Loucy (cell line): ENCODE results near the gene PEX16.
A peak's percentile ranks its signal among the peaks of the same experiment; 100 is the strongest.
"Not testable (repeated sequence)": the region's sequence is repeated elsewhere in the genome, so short reads cannot be mapped to it uniquely, and the experiment has no call there.

ENCODE experiments used
- H2AFZ ChIP-seq: fragments of 200-600 bp; sonication (generic); 2 replicates; pipeline ENCODE4 v1.6.0; 2016; ENCODE audit warnings: antibody characterized with exemption, mild to moderate bottlenecking, low read length, moderate library complexity
- H3F3A ChIP-seq: fragments of 200-600 bp; 2 replicates; pipeline ENCODE4 v1.6.0; 2016; ENCODE audit warnings: antibody characterized with exemption, low read depth, mild to moderate bottlenecking
- H3K27me3 ChIP-seq: fragments of 200-600 bp; sonication (generic); 2 replicates; pipeline ENCODE4 v1.6.1; 2014; ENCODE audit warnings: low read length, mild to moderate bottlenecking; ENCODE audit not compliant: insufficient read depth, poor library complexity, severe bottlenecking
- H3K36me3 ChIP-seq: fragments of 200-600 bp; sonication (generic); 2 replicates; pipeline ENCODE4 v1.6.1; 2016; ENCODE audit warnings: low read length; ENCODE audit not compliant: insufficient read depth
- H3K4me1 ChIP-seq: fragments of 200-600 bp; sonication (generic); 2 replicates; pipeline ENCODE4 v1.5.1; 2014; ENCODE audit warnings: low read length, mild to moderate bottlenecking; ENCODE audit not compliant: insufficient read depth, poor library complexity, severe bottlenecking
- H3K4me2 ChIP-seq: fragments of 200-600 bp; sonication (generic); 2 replicates; pipeline ENCODE4 v1.6.0; 2014; ENCODE audit warnings: antibody characterized with exemption, low read length, low read depth, mild to moderate bottlenecking; ENCODE audit not compliant: poor library complexity, severe bottlenecking
- H3K4me3 ChIP-seq: fragments of 200-600 bp; sonication (generic); 2 replicates; pipeline ENCODE4 v1.5.1; 2014; ENCODE audit warnings: low read length, mild to moderate bottlenecking, mixed read lengths; ENCODE audit not compliant: poor library complexity, severe bottlenecking
- H3K79me2 ChIP-seq: fragments of 200-600 bp; sonication (generic); 2 replicates; pipeline ENCODE4 v1.6.1; 2014; ENCODE audit warnings: low read length; ENCODE audit not compliant: insufficient read depth
- H3K9ac ChIP-seq: fragments of 200-600 bp; sonication (generic); 2 replicates; pipeline ENCODE4 v1.6.0; 2014; ENCODE audit warnings: mild to moderate bottlenecking, low read depth, low read length, moderate library complexity; ENCODE audit not compliant: poor library complexity, severe bottlenecking
- H3K9me2 ChIP-seq: fragments of 200-600 bp; sonication (generic); replicated peaks from 2 replicates; pipeline ENCODE4 v1.6.1; 2016; ENCODE audit warnings: low read depth, low read length, mixed read lengths
- H3K9me3 ChIP-seq: fragments of 200-600 bp; sonication (generic); 2 replicates; pipeline ENCODE4 v1.6.1; 2014; ENCODE audit warnings: mild to moderate bottlenecking, antibody characterized with exemption, low read length, low read depth; ENCODE audit not compliant: insufficient read depth
- H4K20me1 ChIP-seq: fragments of 200-600 bp; sonication (generic); 2 replicates; pipeline ENCODE4 v1.6.0; 2014; ENCODE audit warnings: antibody characterized with exemption, low read length, mild to moderate bottlenecking; ENCODE audit not compliant: insufficient read depth, poor library complexity, severe bottlenecking
- EZH2phosphoT487 ChIP-seq: fragments of 200-600 bp; IDR thresholded peaks from 2 replicates; pipeline ENCODE4 v1.6.1; 2018; ENCODE audit warnings: antibody characterized with exemption, mild to moderate bottlenecking, moderate library complexity, borderline replicate concordance
- TF ChIP-seq, protein P1 (sequence below): fragments of 200-600 bp; sonication (generic); conservative IDR thresholded peaks from 2 replicates; pipeline ENCODE4 v1.5.1; 2014; ENCODE audit warnings: mild to moderate bottlenecking, antibody characterized with exemption, low read length

The PEX16 gene

GRCh38 chr11:45906096-45906682 lies 11.5 kb downstream of the PEX16 start:
- Histone ChIP-seq H3K4me3 (no peak overlapping the region), H2AFZ (no peak overlapping the region), H3K36me3 (peaks cover 5% of the 10 kb centered on the region; the same call in 1 of the 2 replicates), H3K9me3 (no peaks in the 10 kb centered on the region), H4K20me1 (no peaks in the 10 kb centered on the region), H3K9me2 (no peaks in the 10 kb centered on the region), H3K79me2 (no peaks in the 10 kb centered on the region), H3F3A (no peaks in the 10 kb centered on the region), H3K27me3 (no peaks in the 10 kb centered on the region), H3K9ac (peak overlapping the region; percentile 27), H3K4me1 (peaks cover 15% of the 10 kb centered on the region), H3K4me2 (no peak overlapping the region)
- TF ChIP-seq, protein P1, sequence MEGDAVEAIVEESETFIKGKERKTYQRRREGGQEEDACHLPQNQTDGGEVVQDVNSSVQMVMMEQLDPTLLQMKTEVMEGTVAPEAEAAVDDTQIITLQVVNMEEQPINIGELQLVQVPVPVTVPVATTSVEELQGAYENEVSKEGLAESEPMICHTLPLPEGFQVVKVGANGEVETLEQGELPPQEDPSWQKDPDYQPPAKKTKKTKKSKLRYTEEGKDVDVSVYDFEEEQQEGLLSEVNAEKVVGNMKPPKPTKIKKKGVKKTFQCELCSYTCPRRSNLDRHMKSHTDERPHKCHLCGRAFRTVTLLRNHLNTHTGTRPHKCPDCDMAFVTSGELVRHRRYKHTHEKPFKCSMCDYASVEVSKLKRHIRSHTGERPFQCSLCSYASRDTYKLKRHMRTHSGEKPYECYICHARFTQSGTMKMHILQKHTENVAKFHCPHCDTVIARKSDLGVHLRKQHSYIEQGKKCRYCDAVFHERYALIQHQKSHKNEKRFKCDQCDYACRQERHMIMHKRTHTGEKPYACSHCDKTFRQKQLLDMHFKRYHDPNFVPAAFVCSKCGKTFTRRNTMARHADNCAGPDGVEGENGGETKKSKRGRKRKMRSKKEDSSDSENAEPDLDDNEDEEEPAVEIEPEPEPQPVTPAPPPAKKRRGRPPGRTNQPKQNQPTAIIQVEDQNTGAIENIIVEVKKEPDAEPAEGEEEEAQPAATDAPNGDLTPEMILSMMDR = no peak
- TF ChIP-seq EZH2phosphoT487 = no peak

GRCh38 chr11:45905576-45905975 lies 12.1 kb downstream of the PEX16 start:
- H3K36me3 ChIP-seq, H3K4me2 ChIP-seq: not testable (repeated sequence)

GRCh38 chr11:45905095-45905494 lies 12.6 kb downstream of the PEX16 start:
- Histone ChIP-seq H3K4me3 (no peak overlapping the region), H4K20me1 (no peaks in the 10 kb centered on the region), H3K79me2 (no peaks in the 10 kb centered on the region), H3K9ac (no peak overlapping the region), H3K4me1 (peaks cover 15% of the 10 kb centered on the region), H3K36me3 (peaks cover 5% of the 10 kb centered on the region; the same call in 1 of the 2 replicates), H3K4me2 (no peak overlapping the region), H3F3A (no peaks in the 10 kb centered on the region), H2AFZ (no peak overlapping the region), H3K27me3 (no peaks in the 10 kb centered on the region), H3K9me2 (no peaks in the 10 kb centered on the region), H3K9me3 (no peaks in the 10 kb centered on the region)
- no peak for TF ChIP-seq EZH2phosphoT487
- TF ChIP-seq, protein P1 = no peak

More at GRCh38 chr11:45905576-45905975, 12.1 kb downstream of the PEX16 start:
- H3K4me3 ChIP-seq, H3K27me3 ChIP-seq, H3K79me2 ChIP-seq, H3K9me2 ChIP-seq, H4K20me1 ChIP-seq, H3F3A ChIP-seq, H2AFZ ChIP-seq, H3K9me3 ChIP-seq: not testable (repeated sequence)
- H3K4me1 ChIP-seq = peaks cover 15% of the 10 kb centered on the region
- peak overlapping the region; percentile 27 for H3K9ac ChIP-seq

GRCh38 chr11:45904309-45904915 lies 13.3 kb downstream of the PEX16 start:
- Histone ChIP-seq H3F3A (no peaks in the 10 kb centered on the region), H3K27me3 (no peaks in the 10 kb centered on the region), H2AFZ (no peak overlapping the region), H3K4me3 (no peak overlapping the region), H3K4me2 (no peak overlapping the region), H4K20me1 (no peaks in the 10 kb centered on the region), H3K9ac (no peak overlapping the region), H3K79me2 (no peaks in the 10 kb centered on the region), H3K36me3 (no peaks in the 10 kb centered on the region), H3K9me3 (no peaks in the 10 kb centered on the region), H3K9me2 (no peaks in the 10 kb centered on the region), H3K4me1 (peaks cover 15% of the 10 kb centered on the region)
- no peak for TF ChIP-seq EZH2phosphoT487
- TF ChIP-seq, protein P1 = no peak
